H1 (cell line): Measurements from ENCODE around the gene MKX. TPM values are rescaled to one million over a fixed set of nuclear protein-coding genes. Genes with fewer than 3 reads are reported as not detected.

Experiments
- ATF2 ChIP-seq: IDR thresholded peaks from 2 replicates; pipeline ENCODE4 v1.6.1; 2012; ENCODE audit warnings: low read length, inconsistent platforms
- FOSL1 ChIP-seq: IDR thresholded peaks from 2 replicates; pipeline ENCODE4 v1.6.1; 2011; ENCODE audit warnings: mild to moderate bottlenecking, low read depth, low read length, moderate library complexity; ENCODE audit not compliant: insufficient read depth
- NANOG ChIP-seq: IDR thresholded peaks from 2 replicates; pipeline ENCODE4 v1.6.1; 2011; ENCODE audit warnings: low read length, low read depth, mild to moderate bottlenecking, inconsistent platforms; ENCODE audit not compliant: insufficient read depth, poor library complexity, severe bottlenecking
- POLR2AphosphoS5 ChIP-seq: IDR thresholded peaks from 2 replicates; pipeline ENCODE4 v1.6.1; 2011; ENCODE audit warnings: low read depth, low read length
- RAD21 ChIP-seq, 2 experiments: IDR thresholded peaks in 1 of 2; conservative IDR thresholded peaks in 1 of 2; 2 replicates each; pipeline ENCODE4 v1.6.1; 2011; ENCODE audit warnings: low read depth in 2 of 2, low read length in 2 of 2, improper control_type of control experiment in 1 of 2, inconsistent platforms in 1 of 2, mild to moderate bottlenecking in 1 of 2, moderate library complexity in 1 of 2
- TCF12 ChIP-seq: IDR thresholded peaks from 2 replicates; pipeline ENCODE4 v1.6.1; 2011; ENCODE audit warnings: low read depth, mild to moderate bottlenecking, low read length
- polyA plus RNA-seq, 7 experiments: library from polyadenylated mRNA; depleted of rRNA in 3 of 7; stranded (reverse) in 5 of 7; unstranded in 2 of 7; fragments of >200 nt in 5 of 7; fragments of 200-250 nt in 2 of 7; gene quantifications; 1 replicate in 5 of 7; 2 replicates in 1 of 7; 4 replicates in 1 of 7; pipeline versions ENCODE4 v1.2.1 to v1.2.3, GENCODE V29; 2011 to 2013; ENCODE audit warnings: missing spikeins in 2 of 7, mixed read lengths in 2 of 7
- total RNA-seq: library from RNA; stranded (reverse); fragmentation: NEBNext Ultra II Directional; extraction: Animal tissue kit (Norgen Biotek cat#: 25700); gene quantifications from 2 replicates; pipeline ENCODE4 v1.2.1, GENCODE V29; 2021

Gene MKX
- total and polyA plus RNA-seq, 2 of the 8 experiments (the other 6 are each of a cell fraction or from before 2014, with no cell fraction given) = 0.21 to 1.3 TPM

- TF ChIP-seq NANOG = no peak
- no peak for TF ChIP-seq TCF12
- TF ChIP-seq FOSL1 = no peak
- TF ChIP-seq ATF2 = no peak
- TF ChIP-seq RAD21 (IDR thresholded peaks at IDR 0.05 in 1 of 2, conservative IDR thresholded peaks at IDR 0.05 in 1 of 2; ENCODE audit: low read depth in 2 of 2, low read length in 2 of 2) = no peak
- TF ChIP-seq POLR2AphosphoS5 = no peak
These were observed 36.3 kb downstream of the MKX start (continued) for GRCh38 chr10:27709304-27709703.
